Left renal cortex interstitium (tissue), 4 donors: ENCODE results near the gene KRTAP9-1. TPM values are rescaled to one million over a fixed set of nuclear protein-coding genes. Genes with fewer than 3 reads are reported as not detected.
"Not testable (repeated sequence)": the region's sequence is repeated elsewhere in the genome, so short reads cannot be mapped to it uniquely, and the experiment has no call there.

Experiments used
- DNase-seq, 4 donors: peaks; one replicate each; pipeline ENCODE4 v3.0.0-alpha.2; 2013; ENCODE audit warnings: low read depth in 4 of 4, low spot score in 2 of 4, missing footprints in 1 of 4
- polyA plus RNA-seq, 4 donors: library from polyadenylated mRNA; unstranded; fragments of 120-200 nt; gene quantifications; one replicate each; pipeline ENCODE4 v1.2.1, GENCODE V29; 2013; ENCODE audit not compliant: insufficient read length in 4 of 4

Gene KRTAP9-1
- polyA plus RNA-seq: not detected

DNA sequence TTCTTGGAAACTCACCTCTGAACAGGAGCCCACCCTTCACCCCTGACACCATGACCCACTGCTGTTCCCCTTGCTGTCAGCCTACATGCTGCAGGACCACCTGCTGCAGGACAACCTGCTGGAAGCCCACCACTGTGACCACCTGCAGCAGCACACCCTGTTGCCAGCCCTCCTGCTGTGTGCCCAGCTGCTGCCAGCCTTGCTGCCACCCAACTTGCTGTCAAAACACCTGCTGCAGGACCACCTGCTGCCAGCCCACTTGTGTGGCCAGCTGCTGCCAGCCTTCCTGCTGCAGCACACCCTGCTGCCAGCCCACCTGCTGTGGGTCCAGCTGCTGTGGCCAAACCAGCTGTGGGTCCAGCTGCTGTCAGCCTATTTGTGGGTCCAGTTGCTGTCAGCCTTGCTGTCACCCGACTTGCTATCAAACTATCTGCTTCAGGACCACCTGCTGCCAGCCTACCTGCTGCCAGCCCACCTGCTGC, at the start of gene KRTAP9-1:
KRTAP9-1 (plus strand) TSS at position 51 of the 482 bp plus-strand sequence; CDS start at position 51, 0 bp downstream.
- DNase-seq: not testable (repeated sequence)

DNA sequence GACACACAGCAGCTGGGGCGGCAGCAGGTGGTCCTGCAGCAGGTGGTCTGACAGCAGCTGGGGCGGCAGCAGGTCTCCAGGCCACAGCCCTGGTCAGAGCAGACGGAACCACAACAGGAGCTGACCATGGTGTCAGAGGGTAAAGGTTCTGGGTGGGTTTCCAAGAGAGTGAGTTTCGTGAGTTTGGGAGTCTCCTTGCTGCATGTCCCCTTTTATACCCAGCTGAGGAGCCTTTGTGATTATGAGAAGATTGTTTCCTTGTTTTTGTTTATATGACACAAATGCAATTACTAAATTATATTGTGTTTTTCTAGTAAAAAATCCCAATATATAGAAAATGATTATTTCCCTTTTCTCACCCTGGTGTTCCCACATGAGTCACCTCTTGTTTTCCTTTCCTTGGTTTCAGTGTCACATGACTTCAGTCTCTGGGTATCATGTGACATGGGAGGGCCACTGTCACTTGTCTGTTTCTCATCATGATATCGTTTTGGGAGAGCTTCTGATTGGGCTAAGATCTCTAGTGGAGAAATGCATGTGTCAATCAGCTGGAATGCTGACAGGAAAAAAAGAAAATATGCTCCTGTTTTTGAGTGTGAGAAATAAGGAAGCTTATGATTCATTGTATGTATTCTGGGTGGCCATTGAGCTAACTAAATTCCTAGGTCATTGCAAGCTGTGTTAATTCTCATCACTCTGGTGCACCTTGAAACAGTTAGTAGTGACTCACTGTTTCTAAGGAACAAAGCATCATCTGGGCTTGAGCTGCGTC, 49.1 kb upstream of the KRTAP9-1 start, which contains the start of gene KRTAP4-6:
KRTAP4-6 (minus strand) TSS at position 185 of the 772 bp plus-strand sequence; CDS start at position 128, 57 bp downstream.
- no peak for DNase-seq

DNA sequence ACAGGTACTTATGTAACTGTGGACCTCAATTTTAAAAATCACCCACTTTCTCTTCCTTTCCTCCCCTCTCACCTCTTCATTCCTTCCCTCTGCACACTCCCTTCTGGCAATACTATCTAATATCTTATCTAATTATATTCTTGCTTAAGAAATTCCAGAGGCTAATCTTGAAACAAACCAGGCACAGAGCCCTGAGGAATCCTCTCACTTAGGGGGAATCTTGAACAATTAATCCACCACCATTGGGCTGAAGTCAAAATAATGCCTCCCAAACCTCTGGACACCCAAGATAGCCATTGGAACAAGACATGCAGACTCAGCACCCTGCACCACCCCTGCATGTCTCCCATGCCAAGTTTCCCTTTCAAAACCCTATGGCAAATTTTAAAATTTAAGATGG, 48.3 kb upstream of the KRTAP9-1 start:
- DNase-seq: no peak

- DNase-seq: no peak
Observed at GRCh38 chr17:41144846-41145245, 44.8 kb upstream of the KRTAP9-1 start.

- DNase-seq: no peak
Observed at GRCh38 chr17:41145261-41145660, 44.4 kb upstream of the KRTAP9-1 start.

GRCh38 chr17:41147531-41148204, 42.0 kb upstream of the KRTAP9-1 start:
- DNase-seq: no peak

- not testable (repeated sequence) for DNase-seq
Observed at GRCh38 chr17:41148971-41149651, 40.6 kb upstream of the KRTAP9-1 start.

- DNase-seq: no peak
Observed at GRCh38 chr17:41149652-41149985, 40.1 kb upstream of the KRTAP9-1 start, which contains the start of gene KRTAP4-5. KRTAP4-5 (minus strand) TSS chr17:41149825; CDS start chr17:41149767, 58 bp downstream.

DNA sequence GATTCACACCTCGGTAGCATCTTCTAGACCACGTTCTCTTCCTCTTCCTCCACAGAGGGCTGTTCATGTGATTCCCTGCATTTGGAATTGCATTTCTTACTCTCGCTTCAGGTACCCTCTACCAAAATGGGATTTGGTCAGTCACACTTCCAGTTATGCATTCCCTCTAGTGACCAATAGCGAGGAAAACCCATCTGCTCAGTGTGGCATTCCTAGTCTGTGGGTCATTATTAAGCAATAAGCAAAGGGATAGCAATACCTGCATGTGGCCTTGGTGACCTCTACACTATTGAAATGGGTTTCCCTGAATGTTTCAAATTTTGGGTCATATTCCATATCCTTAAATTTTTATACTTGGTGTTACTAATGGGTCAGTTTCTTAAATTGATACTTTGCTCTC, 39.7 kb upstream of the KRTAP9-1 start:
- DNase-seq: no peak

DNA sequence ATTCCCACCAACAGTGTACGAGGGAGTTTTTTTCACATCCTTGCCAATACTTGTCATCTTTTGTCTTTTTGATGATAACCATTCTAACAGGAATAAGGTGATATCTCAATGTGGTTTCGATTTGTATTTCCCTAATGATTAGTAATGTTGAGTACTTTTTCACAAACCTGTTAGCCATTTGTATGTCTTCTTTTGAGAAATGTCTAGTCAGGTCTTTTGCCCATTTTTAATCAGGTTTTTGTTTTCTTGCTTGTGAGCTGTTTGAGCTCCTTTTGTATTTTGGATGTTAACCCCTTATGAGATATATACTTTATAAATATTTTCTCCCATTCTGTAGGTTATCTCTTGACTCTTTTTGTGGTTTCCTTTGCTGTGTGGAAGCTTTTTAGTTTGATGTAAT, 38.2 kb upstream of the KRTAP9-1 start:
- DNase-seq: no peak

DNA sequence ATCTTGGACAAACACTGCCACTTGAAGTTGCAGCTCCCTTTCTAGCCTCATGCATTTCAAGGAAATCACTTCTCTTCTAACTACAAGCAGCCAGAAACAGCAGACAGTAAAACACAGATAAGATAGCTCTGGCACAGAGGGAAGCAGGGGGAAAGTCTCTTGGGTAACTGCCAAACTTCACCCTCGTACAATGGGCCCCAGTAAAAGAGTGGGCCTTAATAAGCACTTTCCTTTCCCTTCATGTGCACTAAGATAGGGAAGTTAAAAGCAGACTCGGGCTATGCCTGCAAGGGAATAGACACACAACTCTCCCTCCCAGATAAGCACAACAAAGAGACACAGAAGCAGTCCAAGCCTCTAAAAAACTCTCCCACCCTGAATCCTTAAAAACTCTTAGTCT, 35.8 kb upstream of the KRTAP9-1 start:
- DNase-seq: no peak

GRCh38 chr17:41160190-41160589, 29.5 kb upstream of the KRTAP9-1 start:
- not testable (repeated sequence) for DNase-seq

DNA sequence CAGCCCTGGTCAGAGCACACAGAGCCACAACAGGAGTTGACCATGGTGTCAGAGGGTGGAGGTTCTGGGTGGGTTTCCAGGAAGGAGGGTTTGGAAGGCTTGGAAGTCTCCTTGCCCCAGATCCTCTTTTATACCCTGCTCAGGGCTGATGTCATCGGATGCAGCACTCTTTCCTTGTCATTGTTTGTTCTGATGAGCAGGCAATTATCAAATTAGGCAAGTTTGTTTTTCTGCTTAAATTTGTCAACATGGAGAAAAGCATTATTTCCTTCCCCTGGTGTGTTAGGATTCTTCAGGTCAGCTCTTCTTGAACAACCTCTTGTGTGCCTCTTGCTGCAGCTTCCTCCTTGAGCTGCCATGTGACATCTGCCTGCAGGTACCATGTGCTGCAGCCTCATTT, 29.0 kb upstream of the KRTAP9-1 start, which contains the start of gene KRTAP4-4:
KRTAP4-4 (minus strand) TSS at position 101 of the 400 bp plus-strand sequence; CDS start at position 44, 57 bp downstream.
- DNase-seq: no peak

DNA sequence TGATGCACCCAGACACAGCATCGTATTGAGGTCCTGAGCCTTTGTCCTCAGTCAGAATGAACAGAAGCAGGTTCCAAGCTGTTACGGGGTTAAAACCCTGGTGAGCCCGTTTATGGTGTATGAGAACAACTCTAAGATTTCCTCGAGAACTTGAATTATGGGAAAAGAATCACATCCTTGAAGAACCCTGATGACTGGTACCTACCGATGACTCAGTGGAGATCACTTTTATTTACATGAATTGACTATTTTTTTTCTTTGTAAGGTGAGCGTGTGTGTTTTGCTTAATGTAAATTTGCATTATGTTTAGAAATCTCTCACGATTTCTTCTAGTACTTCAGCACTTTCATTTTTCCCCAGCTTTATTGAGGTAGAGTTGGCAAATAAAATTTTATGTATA, 25.9 kb upstream of the KRTAP9-1 start:
- no peak for DNase-seq

GRCh38 chr17:41167561-41167960, 22.1 kb upstream of the KRTAP9-1 start:
- DNase-seq: no peak

- no peak for DNase-seq
Observed at GRCh38 chr17:41168121-41168520, 21.6 kb upstream of the KRTAP9-1 start, which contains the start of gene KRTAP4-3. KRTAP4-3 (minus strand) TSS chr17:41168221; CDS start chr17:41168172, 49 bp downstream.

GRCh38 chr17:41171886-41172285, 17.8 kb upstream of the KRTAP9-1 start:
- DNase-seq: no peak

DNA sequence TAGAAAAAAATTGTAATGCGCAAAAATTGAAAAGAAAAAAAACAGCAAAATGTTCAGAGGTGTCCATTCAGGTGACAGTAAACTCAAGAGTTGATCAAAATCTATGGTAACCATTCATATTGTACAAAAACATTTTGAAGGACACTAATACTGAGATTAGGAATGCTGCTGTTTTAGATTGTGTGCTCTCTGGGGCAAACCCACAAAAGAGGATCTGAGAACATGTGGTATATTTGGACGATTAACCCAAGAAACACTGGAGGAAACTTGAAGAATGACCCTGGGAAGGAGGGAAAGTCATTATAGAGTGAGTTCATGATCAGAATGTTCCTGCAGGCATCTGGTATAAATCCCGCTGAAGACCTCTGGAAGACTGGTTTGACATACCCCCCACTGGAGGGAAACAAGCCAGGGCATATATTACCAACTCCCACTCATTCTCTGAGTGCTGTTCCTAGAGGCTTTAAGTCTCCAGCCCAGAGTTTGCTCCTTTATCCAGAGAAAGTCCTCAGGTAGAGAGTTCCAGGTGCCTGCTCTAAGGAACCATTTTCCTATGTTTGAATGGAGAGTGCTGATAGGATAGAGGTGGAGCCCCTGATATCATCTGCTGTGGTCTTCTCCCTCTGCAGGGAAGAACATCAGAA, 12.8 kb upstream of the KRTAP9-1 start:
- no peak for DNase-seq

DNA sequence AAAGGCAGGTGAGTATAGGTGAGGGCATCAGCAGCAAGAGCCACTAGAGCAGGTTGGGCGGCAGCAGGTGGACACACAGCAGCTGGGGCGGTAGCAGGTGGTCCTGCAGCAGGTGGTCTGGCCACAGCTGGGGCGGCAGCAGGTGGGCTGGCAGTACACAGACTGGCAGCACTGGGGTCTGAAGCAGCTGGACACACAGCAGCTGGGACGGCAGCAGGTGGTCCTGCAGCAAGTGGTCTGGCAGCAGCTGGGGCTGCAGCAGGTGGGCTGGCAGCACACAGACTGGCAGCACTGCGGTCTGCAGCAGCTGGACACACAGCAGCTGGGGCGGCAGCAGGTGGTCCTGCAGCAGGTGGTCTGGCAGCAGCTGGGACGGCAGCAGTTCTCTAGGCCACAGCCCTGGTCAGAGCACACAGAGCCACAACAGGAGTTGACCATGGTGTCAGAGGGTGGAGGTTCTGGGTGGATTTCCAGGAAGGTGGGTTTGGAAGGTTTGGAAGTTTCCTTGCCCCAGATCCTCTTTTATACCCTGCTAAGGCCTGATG, 11.9 kb upstream of the KRTAP9-1 start, which contains the start of gene KRTAP4-2:
KRTAP4-2 (minus strand) TSS at position 495 of the 545 bp plus-strand sequence; CDS start at position 438, 57 bp downstream.
- DNase-seq: no peak

DNA sequence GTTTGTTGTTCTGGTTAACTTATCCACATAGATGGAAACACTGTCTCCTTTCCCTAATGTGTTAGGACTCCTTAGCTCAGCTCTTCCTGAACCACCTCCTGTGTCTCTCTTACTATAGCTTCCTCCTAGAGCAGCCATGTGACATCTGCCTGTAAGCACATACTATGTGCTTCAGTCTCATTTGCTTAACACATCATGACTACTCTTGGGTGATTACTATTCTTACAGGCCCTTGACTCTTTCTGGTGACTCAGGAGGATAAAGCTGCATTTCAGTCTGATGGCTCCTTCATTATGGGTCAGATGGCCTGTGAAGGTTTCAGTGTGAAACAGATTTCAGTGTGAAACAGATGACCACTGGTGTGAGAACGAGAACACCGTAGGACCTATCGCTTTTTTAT, 11.3 kb upstream of the KRTAP9-1 start:
- DNase-seq: no peak
